SK-N-SH (cell line): Measurements from ENCODE around the gene CLDN5. TPM values are rescaled to one million over a fixed set of nuclear protein-coding genes. Genes with fewer than 3 reads are reported as not detected.

Experiments
- CTCF ChIA-PET: fragments of 300-600, 350-600 bp; formaldehyde crosslinking; extraction: SDS; loops from one replicate; lab custom pipeline; 2021; lab: Yijun Ruan, JAX
- POLR2A ChIA-PET: fragments of 350-600 bp; sonication (Branson Sonifier 250); formaldehyde crosslinking; extraction: SDS; loops from one replicate; lab custom pipeline; 2020; ENCODE audit warnings: antibody characterized with exemption, inconsistent platforms; lab: Yijun Ruan, JAX
- DNase-seq: peaks from one replicate; pipeline ENCODE4 v3.0.0; 2012
- H2AFZ ChIP-seq: fragments of 200-600 bp; sonication (generic); 2 replicates; pipeline ENCODE4 v1.8.1; 2016; ENCODE audit warnings: antibody characterized with exemption, mild to moderate bottlenecking, low read depth
- H3F3A ChIP-seq: fragments of 200-600 bp; sonication (generic); replicated peaks from 2 replicates; pipeline ENCODE3; 2016; ENCODE audit warnings: antibody characterized with exemption, mild to moderate bottlenecking; ENCODE audit not compliant: insufficient read depth
- H3K27ac ChIP-seq, 2 experiments: fragments of 200-500 bp in 1 of 2; fragments of 200-600 bp in 1 of 2; sonication (Bioruptor generic) in 1 of 2; sonication (generic), shearing (Covaris generic) in 1 of 2; 2 replicates each; pipeline versions ENCODE4 v1.5.1 to v1.6.1; 2014 to 2016; ENCODE audit warnings: low read depth in 2 of 2, inconsistent platforms in 1 of 2, low read length in 1 of 2, mild to moderate bottlenecking in 1 of 2, mixed read lengths in 1 of 2
- H3K27me3 ChIP-seq: fragments of 200-600 bp; sonication (generic), shearing (Covaris generic); 2 replicates; pipeline ENCODE4 v1.6.1; 2016; ENCODE audit warnings: mixed run types; ENCODE audit not compliant: insufficient read depth
- H3K36me3 ChIP-seq, 2 experiments: fragments of 200-500 bp in 1 of 2; fragments of 200-600 bp in 1 of 2; sonication (Bioruptor generic) in 1 of 2; sonication (generic) in 1 of 2; replicated peaks in 1 of 2; 2 replicates each; pipeline versions ENCODE3 to v1.5.1; 2014 to 2016; ENCODE audit warnings: low read length in 1 of 2, mild to moderate bottlenecking in 1 of 2; ENCODE audit not compliant: insufficient read depth in 2 of 2, control insufficient read depth in 1 of 2
- H3K4me1 ChIP-seq, 2 experiments: fragments of 200-500 bp in 1 of 2; fragments of 200-600 bp in 1 of 2; sonication (Bioruptor generic) in 1 of 2; sonication (generic), shearing (Covaris generic) in 1 of 2; 2 replicates each; pipeline versions ENCODE4 v1.5.1 to v1.6.1; 2014 to 2016; ENCODE audit warnings: low read depth in 1 of 2, low read length in 1 of 2, mixed run types in 1 of 2; ENCODE audit not compliant: insufficient read depth in 2 of 2, control insufficient read depth in 1 of 2
- H3K4me2 ChIP-seq: fragments of 200-600 bp; sonication (generic), shearing (Covaris generic); 2 replicates; pipeline ENCODE4 v1.6.1; 2017; ENCODE audit warnings: mixed run types
- H3K4me3 ChIP-seq, 2 experiments: fragments of 200-500 bp in 1 of 2; fragments of 200-600 bp in 1 of 2; sonication (Bioruptor generic) in 1 of 2; sonication (generic), shearing (Covaris generic) in 1 of 2; 2 replicates each; pipeline versions ENCODE4 v1.5.1 to v1.8.1; 2014 to 2016; ENCODE audit warnings: low read depth in 2 of 2, inconsistent platforms in 1 of 2, low read length in 1 of 2, mild to moderate bottlenecking in 1 of 2, mixed read lengths in 1 of 2, moderate library complexity in 1 of 2
- H3K79me2 ChIP-seq: fragments of 200-600 bp; sonication (generic); 2 replicates; pipeline ENCODE4 v1.8.1; 2017; ENCODE audit warnings: mild to moderate bottlenecking; ENCODE audit not compliant: insufficient read depth
- H3K9ac ChIP-seq: fragments of 200-600 bp; sonication (generic); 2 replicates; pipeline ENCODE4 v1.6.1; 2017; ENCODE audit warnings: mixed run types
- H3K9me2 ChIP-seq: fragments of 200-600 bp; sonication (generic); 2 replicates; pipeline ENCODE4 v1.6.1; 2017; ENCODE audit warnings: mixed run types
- H3K9me3 ChIP-seq: fragments of 200-600 bp; sonication (generic); 2 replicates; pipeline ENCODE4 v1.6.1; 2017; ENCODE audit warnings: mixed run types, mild to moderate bottlenecking, moderate library complexity
- H4K20me1 ChIP-seq: fragments of 200-600 bp; sonication (generic); 2 replicates; pipeline ENCODE4 v1.6.1; 2017; ENCODE audit warnings: mild to moderate bottlenecking, mixed run types; ENCODE audit not compliant: insufficient read depth
- ELF1 ChIP-seq: IDR thresholded peaks from 2 replicates; pipeline ENCODE4 v1.4.0; 2012
- EP300 ChIP-seq, 2 experiments: IDR thresholded peaks; 2 replicates each; pipeline versions ENCODE4 v1.4.0 to v1.6.1; 2012; ENCODE audit warnings: borderline replicate concordance in 1 of 2, low read depth in 1 of 2, low read length in 1 of 2
- EZH2phosphoT487 ChIP-seq: fragments of 200-600 bp; sonication (generic); IDR thresholded peaks from 2 replicates; pipeline ENCODE4 v1.6.1; 2017; ENCODE audit warnings: low read depth, mixed run types, mild to moderate bottlenecking, antibody characterized with exemption, moderate library complexity, borderline replicate concordance
- JUND ChIP-seq: IDR thresholded peaks from 2 replicates; pipeline ENCODE4 v1.4.0; 2012
- MXI1 ChIP-seq: IDR thresholded peaks from 2 replicates; pipeline ENCODE4 v1.6.1; 2012; ENCODE audit warnings: mild to moderate bottlenecking, low read depth, low read length, improper control_type of control experiment
- RAD21 ChIP-seq: IDR thresholded peaks from 2 replicates; pipeline ENCODE4 v1.6.1; 2012; ENCODE audit warnings: mild to moderate bottlenecking, low read length
- RFX5 ChIP-seq: IDR thresholded peaks from 2 replicates; pipeline ENCODE4 v1.6.1; 2012; ENCODE audit warnings: mild to moderate bottlenecking, improper control_type of control experiment, low read length
- SIN3A ChIP-seq: IDR thresholded peaks from 2 replicates; pipeline ENCODE4 v1.6.1; 2012; ENCODE audit warnings: low read depth, mild to moderate bottlenecking, low read length, moderate library complexity, borderline replicate concordance
- TEAD4 ChIP-seq: IDR thresholded peaks from 2 replicates; pipeline ENCODE4 v1.4.0; 2012; ENCODE audit warnings: mild to moderate bottlenecking, borderline replicate concordance; ENCODE audit not compliant: insufficient read depth
- WGBS: methylation state at CpG from one replicate; pipeline ENCODE4 v1.1.6; 2017; ENCODE audit warnings: low lambda C conversion rate; 5-methylcytosine and 5-hydroxymethylcytosine counted together
- polyA plus RNA-seq, 3 experiments: library from polyadenylated mRNA; depleted of rRNA; stranded (reverse); fragments of >200 nt; gene quantifications; 2 replicates each; pipeline ENCODE4 v1.2.3, GENCODE V29; 2012
- TF ChIP-seq, protein P1 (sequence below): IDR thresholded peaks from 2 replicates; pipeline ENCODE4 v1.4.0; 2012; ENCODE audit warnings: low read depth
- TF ChIP-seq, protein P2 (sequence below): fragments of 150-350 bp; IDR thresholded peaks from 2 replicates; pipeline ENCODE4 v1.6.1; 2017; ENCODE audit warnings: antibody characterized with exemption, low read length, low read depth, borderline replicate concordance

Gene CLDN5
- polyA plus RNA-seq, 1 of the 3 experiments (the other 2 are of a cell fraction), result not detected

DNA sequence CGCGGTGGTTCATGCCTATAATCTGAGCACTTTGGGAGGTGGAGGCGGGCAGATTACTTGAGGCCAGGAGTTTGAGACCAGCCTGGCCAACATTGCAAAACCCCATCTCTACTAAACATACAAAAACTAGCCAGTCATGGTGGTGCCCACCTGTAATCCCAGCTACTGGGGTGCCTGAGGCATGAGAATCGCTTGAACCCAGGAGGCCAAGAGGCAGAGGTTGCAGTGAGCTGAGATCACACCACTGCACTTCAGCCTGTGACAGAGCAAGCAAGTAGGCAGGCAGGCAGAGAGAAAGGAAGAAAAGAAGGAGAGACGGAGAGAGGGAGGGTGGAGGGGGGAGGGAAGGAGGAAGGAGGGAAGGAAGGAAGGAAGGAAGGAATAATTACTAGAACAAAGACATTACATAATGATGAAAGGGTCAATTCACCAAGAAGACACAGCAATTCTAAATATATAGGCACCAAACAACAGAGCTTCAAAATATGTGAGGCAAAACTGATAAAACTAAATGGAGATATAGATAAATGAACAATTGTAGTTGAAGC is 13.8 kb upstream of the CLDN5 start:
- no peaks in the 10 kb centered on the region for H3K9me2 ChIP-seq
- CTCF ChIA-PET, result interaction anchor here (0.9 to 2.1 kb wide), 2 partner anchors 92 to 142 kb away, joined by 3 to 6 read pairs; no protein-coding TSS in a partner anchor
- H3K27me3 ChIP-seq, result no peaks in the 10 kb centered on the region
- no peaks in the 10 kb centered on the region for H3K4me1 ChIP-seq
- H3F3A ChIP-seq, result no peaks in the 10 kb centered on the region
- H3K9ac ChIP-seq, result no peak overlapping the region
- 89% methylated on average over 5 of the region's 5 CpGs for WGBS
- POLR2A ChIA-PET, result no interaction called here
- no peak overlapping the region for H2AFZ ChIP-seq
- DNase-seq, result no peak
- no peaks in the 10 kb centered on the region for H3K36me3 ChIP-seq
- no peak overlapping the region for H3K4me2 ChIP-seq
- H4K20me1 ChIP-seq, result no peaks in the 10 kb centered on the region
- H3K9me3 ChIP-seq, result no peaks in the 10 kb centered on the region
- H3K79me2 ChIP-seq, result no peaks in the 10 kb centered on the region
- H3K27ac ChIP-seq, result no peak overlapping the region
- H3K4me3 ChIP-seq, result no peak overlapping the region
- TF ChIP-seq JUND, result no peak

DNA sequence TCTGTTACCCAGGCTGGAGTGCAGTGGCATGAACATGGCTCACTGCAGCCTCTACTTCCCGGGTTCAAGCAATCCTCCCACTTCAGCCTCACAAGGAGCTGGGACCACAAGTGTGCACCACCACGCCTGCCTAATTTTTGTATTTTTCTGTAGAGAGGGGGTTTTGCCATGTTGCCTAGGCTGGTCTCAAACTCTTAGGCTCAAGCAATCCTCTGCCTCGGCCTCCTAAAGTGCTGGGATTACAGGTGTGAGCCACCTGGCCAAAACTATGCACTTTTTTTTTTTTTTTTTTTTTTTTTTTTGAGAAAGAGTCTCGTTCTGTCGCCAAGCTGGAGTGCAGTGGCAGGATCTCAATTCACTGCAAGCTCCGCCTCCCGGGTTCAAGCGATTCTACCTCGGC is 12.4 kb upstream of the CLDN5 start:
- no peak overlapping the region for H2AFZ ChIP-seq
- H3K36me3 ChIP-seq, result no peaks in the 10 kb centered on the region
- no peaks in the 10 kb centered on the region for H3F3A ChIP-seq
- WGBS, result 77% methylated on average over 9 of the region's 9 CpGs
- CTCF ChIA-PET, result no interaction called here
- no peak overlapping the region for H3K9ac ChIP-seq
- H3K27me3 ChIP-seq, result no peaks in the 10 kb centered on the region
- H3K79me2 ChIP-seq, result no peaks in the 10 kb centered on the region
- no peaks in the 10 kb centered on the region for H3K4me1 ChIP-seq
- H3K4me3 ChIP-seq, result no peak overlapping the region
- H3K9me3 ChIP-seq, result no peaks in the 10 kb centered on the region
- no peak overlapping the region for H3K27ac ChIP-seq
- DNase-seq, result no peak
- no peak for TF ChIP-seq TEAD4
- no peak for TF ChIP-seq EP300 (IDR thresholded peaks at IDR 0.05; ENCODE audit: borderline replicate concordance in 1 of 2, low read depth in 1 of 2, low read length in 1 of 2)
- no peak for TF ChIP-seq RFX5
- TF ChIP-seq, protein P1, sequence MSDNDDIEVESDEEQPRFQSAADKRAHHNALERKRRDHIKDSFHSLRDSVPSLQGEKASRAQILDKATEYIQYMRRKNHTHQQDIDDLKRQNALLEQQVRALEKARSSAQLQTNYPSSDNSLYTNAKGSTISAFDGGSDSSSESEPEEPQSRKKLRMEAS, result no peak
- no peak for TF ChIP-seq MXI1
- no peak for TF ChIP-seq ELF1
- H3K4me2 ChIP-seq, result no peak overlapping the region
- H4K20me1 ChIP-seq, result no peaks in the 10 kb centered on the region
- POLR2A ChIA-PET, result no interaction called here
- H3K9me2 ChIP-seq, result no peaks in the 10 kb centered on the region

DNA sequence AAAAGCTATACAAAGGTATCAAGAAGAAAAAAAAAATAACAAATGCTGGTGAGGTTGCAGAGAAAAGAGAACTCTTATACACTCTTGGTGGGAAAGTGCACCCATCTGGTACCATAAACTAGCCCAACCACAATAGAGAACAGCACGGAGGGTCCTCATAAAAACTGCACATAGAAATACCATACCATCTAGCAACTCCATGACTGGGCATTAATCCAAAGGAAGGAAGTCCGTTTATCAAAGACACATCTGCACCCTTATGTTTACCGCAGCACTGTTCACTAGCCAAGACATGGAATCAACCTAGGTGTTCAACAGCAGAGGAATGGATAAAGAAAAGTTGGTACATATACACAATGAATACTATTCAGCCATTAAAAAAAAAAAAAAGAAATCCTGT is 10.8 kb upstream of the CLDN5 start:
- Histone ChIP-seq H3K9me2 (no peaks in the 10 kb centered on the region), H3K4me2 (no peak overlapping the region), H2AFZ (no peak overlapping the region), H3F3A (no peaks in the 10 kb centered on the region), H4K20me1 (no peaks in the 10 kb centered on the region), H3K9me3 (no peaks in the 10 kb centered on the region), H3K4me3 (no peak overlapping the region), H3K27ac (no peak overlapping the region), H3K27me3 (no peaks in the 10 kb centered on the region; the same call in 1 of the 2 replicates), H3K79me2 (no peaks in the 10 kb centered on the region), H3K9ac (no peak overlapping the region), H3K36me3 (no peaks in the 10 kb centered on the region), H3K4me1 (no peaks in the 10 kb centered on the region)
- DNase-seq, result no peak
- TF ChIP-seq RAD21 (no peak), EZH2phosphoT487 (no peak), SIN3A (no peak), RFX5 (no peak)
- TF ChIP-seq, protein P1, result no peak
- TF ChIP-seq, protein P2, sequence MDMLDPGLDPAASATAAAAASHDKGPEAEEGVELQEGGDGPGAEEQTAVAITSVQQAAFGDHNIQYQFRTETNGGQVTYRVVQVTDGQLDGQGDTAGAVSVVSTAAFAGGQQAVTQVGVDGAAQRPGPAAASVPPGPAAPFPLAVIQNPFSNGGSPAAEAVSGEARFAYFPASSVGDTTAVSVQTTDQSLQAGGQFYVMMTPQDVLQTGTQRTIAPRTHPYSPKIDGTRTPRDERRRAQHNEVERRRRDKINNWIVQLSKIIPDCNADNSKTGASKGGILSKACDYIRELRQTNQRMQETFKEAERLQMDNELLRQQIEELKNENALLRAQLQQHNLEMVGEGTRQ, result no peak
- ChIA-PET CTCF (no interaction called here), POLR2A (no interaction called here)
- WGBS, result 8% methylated on average over 3 of the region's 3 CpGs
